Osteoblast (primary cell): Measurements from ENCODE around the gene SEMA3F. TPM values are rescaled to one million over a fixed set of nuclear protein-coding genes. Genes with fewer than 3 reads are reported as not detected.

Experiments
- DNase-seq: peaks from one replicate; pipeline ENCODE4 v3.0.0; 2011; ENCODE audit warnings: low spot score, mixed read lengths; ENCODE audit not compliant: insufficient read length; ENCODE audit errors: missing footprints
- H2AFZ ChIP-seq: 2 replicates; pipeline ENCODE4 v1.6.0; 2011; ENCODE audit warnings: mild to moderate bottlenecking, low read length
- H3K27ac ChIP-seq: 2 replicates; pipeline ENCODE4 v1.5.1; 2011; ENCODE audit warnings: mild to moderate bottlenecking, low read depth, low read length, moderate library complexity
- H3K27me3 ChIP-seq: 2 replicates; pipeline ENCODE4 v1.6.0; 2012; ENCODE audit warnings: mild to moderate bottlenecking, control low read depth, inconsistent platforms, low read length, moderate library complexity; ENCODE audit not compliant: insufficient read depth
- H3K36me3 ChIP-seq: 2 replicates; pipeline ENCODE4 v1.5.1; 2011; ENCODE audit warnings: mild to moderate bottlenecking, low read length, control low read depth, moderate library complexity; ENCODE audit not compliant: insufficient read depth
- H3K4me1 ChIP-seq: 2 replicates; pipeline ENCODE4 v1.5.1; 2011; ENCODE audit warnings: mild to moderate bottlenecking, low read length, control low read depth, moderate library complexity; ENCODE audit not compliant: insufficient read depth
- H3K4me2 ChIP-seq: 2 replicates; pipeline ENCODE4 v1.6.0; 2011; ENCODE audit warnings: mild to moderate bottlenecking, low read length; ENCODE audit not compliant: insufficient read depth
- H3K4me3 ChIP-seq: fragments of 200-600 bp; sonication (generic); 3 replicates; pipeline ENCODE4 v1.5.1; 2012; ENCODE audit warnings: mild to moderate bottlenecking, low read length, inconsistent platforms; ENCODE audit not compliant: insufficient read depth
- H3K79me2 ChIP-seq: 2 replicates; pipeline ENCODE4 v1.6.0; 2012; ENCODE audit warnings: mild to moderate bottlenecking, low read length, control low read depth, inconsistent platforms; ENCODE audit not compliant: insufficient read depth
- H3K9me3 ChIP-seq: 2 replicates; pipeline ENCODE4 v1.5.1; 2011; ENCODE audit warnings: low read depth, low read length, control low read depth
- H4K20me1 ChIP-seq: 2 replicates; pipeline ENCODE4 v1.6.0; 2012; ENCODE audit warnings: mild to moderate bottlenecking, low read length, control low read depth; ENCODE audit not compliant: insufficient read depth
- CTCF ChIP-seq: IDR thresholded peaks from 2 replicates; pipeline ENCODE4 v1.5.1; 2011; ENCODE audit warnings: mild to moderate bottlenecking, low read depth, low read length, moderate library complexity; ENCODE audit errors: extremely low read depth
- total RNA-seq: library from RNA; depleted of rRNA; stranded (reverse); fragments of >200 nt; gene quantifications from 2 replicates; pipeline ENCODE4 v1.2.3, GENCODE V29; 2012

The SEMA3F gene
- total RNA-seq, 1 donor, result 5.1 TPM

DNA sequence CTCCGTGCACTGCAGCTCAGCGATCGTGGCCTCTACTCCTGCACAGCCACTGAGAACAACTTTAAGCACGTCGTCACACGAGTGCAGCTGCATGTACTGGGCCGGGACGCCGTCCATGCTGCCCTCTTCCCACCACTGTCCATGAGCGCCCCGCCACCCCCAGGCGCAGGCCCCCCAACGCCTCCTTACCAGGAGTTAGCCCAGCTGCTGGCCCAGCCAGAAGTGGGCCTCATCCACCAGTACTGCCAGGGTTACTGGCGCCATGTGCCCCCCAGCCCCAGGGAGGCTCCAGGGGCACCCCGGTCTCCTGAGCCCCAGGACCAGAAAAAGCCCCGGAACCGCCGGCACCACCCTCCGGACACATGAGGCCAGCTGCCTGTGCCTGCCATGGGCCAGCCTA is 32.6 kb downstream of the SEMA3F start:
- Histone ChIP-seq H3K9me3 (no peaks in the 10 kb centered on the region), H3K36me3 (no peaks in the 10 kb centered on the region), H3K27ac (no peak overlapping the region), H3K27me3 (peaks cover 1% of the 10 kb centered on the region), H2AFZ (no peak overlapping the region), H3K79me2 (no peaks in the 10 kb centered on the region), H3K4me2 (no peak overlapping the region), H3K4me1 (peaks cover 4% of the 10 kb centered on the region), H3K4me3 (no peak overlapping the region), H4K20me1 (peaks cover 4% of the 10 kb centered on the region)
- DNase-seq, result no peak
- no peak for TF ChIP-seq CTCF

DNA sequence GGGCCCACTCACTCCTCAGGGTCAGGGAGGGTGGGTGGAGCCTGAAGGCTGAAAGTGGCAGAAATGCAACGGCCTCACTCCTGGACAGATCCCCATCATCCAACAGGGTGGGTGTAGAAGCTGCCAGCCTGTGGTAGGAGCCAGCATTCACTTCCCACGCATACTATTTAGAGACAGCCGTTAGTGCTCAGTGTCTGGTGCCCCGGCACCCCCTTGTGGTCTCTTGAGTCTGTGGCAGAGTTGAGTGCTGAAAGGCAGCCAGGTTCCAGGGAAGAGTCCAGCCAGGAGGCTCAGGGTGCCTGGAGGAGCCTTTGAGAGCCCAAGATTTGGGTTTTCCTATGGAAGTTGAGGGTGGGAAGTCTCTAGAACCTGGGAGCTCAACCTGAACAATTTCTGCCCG is 34.1 kb downstream of the SEMA3F start:
- TF ChIP-seq CTCF, result peak; percentile 94
- no peaks in the 10 kb centered on the region for H3K79me2 ChIP-seq
- no peak overlapping the region for H2AFZ ChIP-seq

GRCh38 chr3:50189989-50190388 is 34.9 kb downstream of the SEMA3F start:
- peaks cover 4% of the 10 kb centered on the region for H4K20me1 ChIP-seq
- peaks cover 16% of the 10 kb centered on the region for H3K27me3 ChIP-seq
- no peak for DNase-seq
- no peak overlapping the region for H2AFZ ChIP-seq
- H3K36me3 ChIP-seq, result no peaks in the 10 kb centered on the region
- no peak overlapping the region for H3K4me3 ChIP-seq
- H3K4me1 ChIP-seq, result peaks cover 4% of the 10 kb centered on the region
- H3K27ac ChIP-seq, result no peak overlapping the region
- no peaks in the 10 kb centered on the region for H3K9me3 ChIP-seq
- no peak overlapping the region for H3K4me2 ChIP-seq
- no peak for TF ChIP-seq CTCF
- H3K79me2 ChIP-seq, result no peaks in the 10 kb centered on the region

More for the DNA sequence above, 34.1 kb downstream of the SEMA3F start:
- Histone ChIP-seq H3K4me3 (no peak overlapping the region), H3K27me3 (peaks cover 15% of the 10 kb centered on the region), H3K36me3 (no peaks in the 10 kb centered on the region), H3K9me3 (no peaks in the 10 kb centered on the region), H3K4me2 (no peak overlapping the region), H4K20me1 (peaks cover 4% of the 10 kb centered on the region), H3K27ac (no peak overlapping the region), H3K4me1 (peaks cover 4% of the 10 kb centered on the region)
- peak; percentile 99 for DNase-seq

- Histone ChIP-seq H3K79me2 (no peaks in the 10 kb centered on the region), H3K9me3 (no peaks in the 10 kb centered on the region), H4K20me1 (peaks cover 4% of the 10 kb centered on the region), H3K36me3 (no peaks in the 10 kb centered on the region), H3K4me2 (no peak within 1 kb of the TSS), H3K4me1 (peaks cover 4% of the 10 kb centered on the region), H3K27me3 (peaks cover 22% of the 10 kb centered on the region), H3K4me3 (no peak within 1 kb of the TSS), H3K27ac (no peak within 1 kb of the TSS), H2AFZ (no peak within 1 kb of the TSS)
- no peak for DNase-seq
- no peak for TF ChIP-seq CTCF
These were observed 36.0 kb downstream of the SEMA3F start, which contains the start of gene GNAT1 for GRCh38 chr3:50190936-50191660. Gene GNAT1, plus strand, starts transcription at chr3:50191610. Its CDS starts 116 bp downstream, at chr3:50191726.
